ENCODE results near the gene PCSK9. TPM values are rescaled to one million over a fixed set of nuclear protein-coding genes. Genes with fewer than 3 reads are reported as not detected.

The PCSK9 gene
- total RNA-seq, 1 experiment from 2014 or later, result 41.6 TPM

GRCh38 chr1:55002686-55003085 is 36.7 kb upstream of the PCSK9 start:
- no TSS peak for BruUV-seq (replicated peaks)
- CTCF ChIA-PET, result interaction anchor here (0.7 kb wide), 1 partner anchor 19 kb away, joined by 3 read pairs; no protein-coding TSS in a partner anchor
- H3K36me3 Mint-ChIP-seq (ENCODE audit: insufficient read depth, unreplicated experiment), result no peaks in the 10 kb centered on the region
- no peak overlapping the region for H3K4me3 Mint-ChIP-seq (ENCODE audit: low read depth, unreplicated experiment)
- DNase-seq, result no peak
- H3K27ac Mint-ChIP-seq (ENCODE audit: unreplicated experiment), result no peak overlapping the region
- TF ChIP-seq CTCF (IDR thresholded peaks at IDR 0.05; ENCODE audit: unreplicated experiment), result no peak
- peaks cover 2% of the 10 kb centered on the region for H3K27me3 Mint-ChIP-seq (ENCODE audit: unreplicated experiment)
- peaks cover 3% of the 10 kb centered on the region for H3K4me1 Mint-ChIP-seq (ENCODE audit: low read depth, unreplicated experiment)
- intact Hi-C loops (cut with micrococcal nuclease; ENCODE audit: unreplicated experiment), result no loop called here
- H3K9me3 Mint-ChIP-seq (ENCODE audit: low read depth, unreplicated experiment), result no peaks in the 10 kb centered on the region

DNA sequence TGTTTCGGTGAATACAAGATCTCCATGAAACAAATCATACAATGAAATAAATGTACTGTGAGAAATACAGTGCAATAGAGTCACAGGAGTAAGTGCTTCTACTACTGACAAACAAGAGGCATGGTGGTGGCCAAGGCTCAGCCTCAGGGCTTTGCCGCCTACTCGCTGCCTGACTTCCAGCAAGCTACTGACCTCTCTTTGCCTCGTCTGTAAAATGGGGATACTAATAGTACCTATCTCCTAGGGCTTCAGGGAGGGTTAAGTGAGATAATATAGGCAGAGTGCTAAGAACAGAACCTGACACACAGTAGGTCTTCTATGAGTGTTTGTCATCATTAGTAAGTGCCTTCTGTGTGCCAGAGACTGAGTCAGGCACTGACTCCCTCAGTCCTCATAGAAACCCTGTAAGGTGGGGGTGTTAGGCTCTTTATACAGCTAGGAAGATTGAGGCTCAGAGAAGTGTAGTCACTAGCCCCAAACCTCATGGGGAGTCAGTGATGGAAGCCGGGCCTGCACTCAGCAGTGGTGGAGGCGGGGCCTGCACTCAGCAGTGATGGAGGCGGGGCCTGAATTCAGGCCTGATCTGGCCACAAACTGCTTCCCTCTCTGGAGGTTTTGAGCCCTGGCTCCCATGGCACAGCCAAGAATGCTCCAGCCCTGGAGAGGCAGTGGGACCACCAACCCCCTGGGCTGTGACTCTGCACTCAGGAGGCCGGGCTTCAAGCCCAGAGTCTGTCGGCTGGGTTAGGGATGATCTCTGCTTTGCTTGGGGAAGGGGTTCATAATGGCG is 33.8 kb upstream of the PCSK9 start:
- Mint-ChIP-seq H3K9me3 (ENCODE audit: low read depth, unreplicated experiment) (no peaks in the 10 kb centered on the region), H3K27ac (ENCODE audit: unreplicated experiment) (no peak overlapping the region), H3K36me3 (ENCODE audit: insufficient read depth, unreplicated experiment) (no peaks in the 10 kb centered on the region), H3K4me3 (ENCODE audit: low read depth, unreplicated experiment) (no peak overlapping the region), H3K4me1 (ENCODE audit: low read depth, unreplicated experiment) (peaks cover 11% of the 10 kb centered on the region), H3K27me3 (ENCODE audit: unreplicated experiment) (peaks cover 9% of the 10 kb centered on the region)
- TF ChIP-seq CTCF (IDR thresholded peaks at IDR 0.05; ENCODE audit: unreplicated experiment), result no peak
- CTCF ChIA-PET, result no interaction called here
- BruUV-seq (replicated peaks), result no TSS peak
- no peak for DNase-seq
- intact Hi-C loops (cut with micrococcal nuclease; ENCODE audit: unreplicated experiment), result no loop called here

- Mint-ChIP-seq H3K27ac (ENCODE audit: unreplicated experiment) (no peak overlapping the region), H3K4me1 (ENCODE audit: low read depth, unreplicated experiment) (peaks cover 11% of the 10 kb centered on the region), H3K27me3 (ENCODE audit: unreplicated experiment) (peaks cover 14% of the 10 kb centered on the region), H3K9me3 (ENCODE audit: low read depth, unreplicated experiment) (no peaks in the 10 kb centered on the region), H3K4me3 (ENCODE audit: low read depth, unreplicated experiment) (no peak overlapping the region), H3K36me3 (ENCODE audit: insufficient read depth, unreplicated experiment) (no peaks in the 10 kb centered on the region)
- BruUV-seq (replicated peaks), result no TSS peak
- CTCF ChIA-PET, result interaction anchor here (0.6 to 1.1 kb wide), 2 partner anchors 10 to 15 kb away, joined by 3 to 15 read pairs; no protein-coding TSS in a partner anchor
- intact Hi-C loops (cut with micrococcal nuclease; ENCODE audit: unreplicated experiment), result no loop called here
- no peak for TF ChIP-seq CTCF (IDR thresholded peaks at IDR 0.05; ENCODE audit: unreplicated experiment)
- no peak for DNase-seq
Observed at GRCh38 chr1:55006931-55007330, 32.4 kb upstream of the PCSK9 start.

DNA sequence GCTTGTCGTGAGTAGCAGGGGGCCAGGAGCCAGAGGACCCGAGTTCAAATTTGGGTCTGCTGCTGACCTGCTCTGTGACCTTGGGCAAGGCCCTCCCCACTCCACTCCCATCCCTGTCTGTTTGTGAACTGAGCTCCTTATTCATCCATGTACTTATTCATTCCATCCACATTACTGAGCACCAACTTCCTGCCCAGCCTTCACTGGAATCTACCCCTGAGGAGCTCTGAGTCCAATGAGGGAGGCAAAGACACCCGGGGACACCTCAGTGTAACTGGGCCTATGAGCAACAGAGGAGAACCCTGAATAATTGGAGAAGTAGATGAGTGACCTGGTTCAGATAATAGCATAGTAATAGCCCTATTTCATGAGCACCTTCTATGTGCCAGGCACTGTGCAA is 31.7 kb upstream of the PCSK9 start:
- peaks cover 11% of the 10 kb centered on the region for H3K4me1 Mint-ChIP-seq (ENCODE audit: low read depth, unreplicated experiment)
- H3K4me3 Mint-ChIP-seq (ENCODE audit: low read depth, unreplicated experiment), result no peak overlapping the region
- BruUV-seq (replicated peaks), result no TSS peak
- intact Hi-C loops (cut with micrococcal nuclease; ENCODE audit: unreplicated experiment), result no loop called here
- H3K27me3 Mint-ChIP-seq (ENCODE audit: unreplicated experiment), result peaks cover 21% of the 10 kb centered on the region
- no peaks in the 10 kb centered on the region for H3K9me3 Mint-ChIP-seq (ENCODE audit: low read depth, unreplicated experiment)
- no peak overlapping the region for H3K27ac Mint-ChIP-seq (ENCODE audit: unreplicated experiment)
- H3K36me3 Mint-ChIP-seq (ENCODE audit: insufficient read depth, unreplicated experiment), result no peaks in the 10 kb centered on the region
- no peak for TF ChIP-seq CTCF (IDR thresholded peaks at IDR 0.05; ENCODE audit: unreplicated experiment)
- CTCF ChIA-PET, result interaction anchor here (0.6 to 1.1 kb wide), 3 partner anchors 11 to 519 kb away, joined by 3 to 15 read pairs (median 3); no protein-coding TSS in a partner anchor
- DNase-seq, result no peak
